ENCODE measurements around the gene SDCCAG8.

SDCCAG8 gene

GRCh38 chr1:243510928-243511327 is 255.1 kb downstream of the SDCCAG8 start:
- DNase-seq (ENCODE audit: low spot score) = no peak
- no peak for TF ChIP-seq CTCF (IDR thresholded peaks at IDR 0.05; ENCODE audit: borderline replicate concordance, control extremely low read depth, extremely low read depth, insufficient read depth, missing control alignments)
- in situ Hi-C loops (cut with MboI; ENCODE audit: low sequenced_read_pairs, unreplicated experiment) = no loop called here

GRCh38 chr1:243513726-243514491 is 258.1 kb downstream of the SDCCAG8 start:
- no peak for TF ChIP-seq CTCF (IDR thresholded peaks at IDR 0.05; ENCODE audit: borderline replicate concordance, control extremely low read depth, extremely low read depth, insufficient read depth, missing control alignments)
- DNase-seq (ENCODE audit: low spot score) = peak; percentile 67
- in situ Hi-C loops (cut with MboI; ENCODE audit: low sequenced_read_pairs, unreplicated experiment) = no loop called here

- no peak for TF ChIP-seq CTCF (IDR thresholded peaks at IDR 0.05; ENCODE audit: borderline replicate concordance, control extremely low read depth, extremely low read depth, insufficient read depth, missing control alignments)
- in situ Hi-C loops (cut with MboI; ENCODE audit: low sequenced_read_pairs, unreplicated experiment) = no loop called here
Measured at GRCh38 chr1:243514927-243515326, 259.1 kb downstream of the SDCCAG8 start.

GRCh38 chr1:243520831-243521230 is 265.0 kb downstream of the SDCCAG8 start:
- in situ Hi-C loops (cut with MboI; ENCODE audit: low sequenced_read_pairs, unreplicated experiment) = no loop called here
- no peak for DNase-seq (ENCODE audit: low spot score)

More at GRCh38 chr1:243514927-243515326, 259.1 kb downstream of the SDCCAG8 start:
- no peak for DNase-seq (ENCODE audit: low spot score)

GRCh38 chr1:243523766-243524165 is 267.9 kb downstream of the SDCCAG8 start:
- DNase-seq (ENCODE audit: low spot score) = no peak
- in situ Hi-C loops (cut with MboI; ENCODE audit: low sequenced_read_pairs, unreplicated experiment) = no loop called here
- TF ChIP-seq CTCF (IDR thresholded peaks at IDR 0.05; ENCODE audit: borderline replicate concordance, control extremely low read depth, extremely low read depth, insufficient read depth, missing control alignments) = no peak

More at GRCh38 chr1:243520831-243521230, 265.0 kb downstream of the SDCCAG8 start:
- TF ChIP-seq CTCF (IDR thresholded peaks at IDR 0.05; ENCODE audit: borderline replicate concordance, control extremely low read depth, extremely low read depth, insufficient read depth, missing control alignments) = no peak

GRCh38 chr1:243525085-243525487 is 269.2 kb downstream of the SDCCAG8 start:
- in situ Hi-C loops (cut with MboI; ENCODE audit: low sequenced_read_pairs, unreplicated experiment) = no loop called here
- DNase-seq (ENCODE audit: low spot score) = no peak
- TF ChIP-seq CTCF (IDR thresholded peaks at IDR 0.05; ENCODE audit: borderline replicate concordance, control extremely low read depth, extremely low read depth, insufficient read depth, missing control alignments) = no peak

Measured in GM13976 (cell line).